GM11168 (cell line): ENCODE data around the gene ZBED2.
"Not testable (repeated sequence)": the region's sequence is repeated elsewhere in the genome, so short reads cannot be mapped to it uniquely, and the experiment has no call there.

ENCODE experiments used
- in situ Hi-C: fragments of 300-500 bp; cut with MboI; formaldehyde crosslinking; loops from one replicate; pipeline ENCODE4 v1.12.0; 2022; ENCODE audit warnings: low sequenced_read_pairs; ENCODE audit not compliant: unreplicated experiment

ZBED2 gene

DNA sequence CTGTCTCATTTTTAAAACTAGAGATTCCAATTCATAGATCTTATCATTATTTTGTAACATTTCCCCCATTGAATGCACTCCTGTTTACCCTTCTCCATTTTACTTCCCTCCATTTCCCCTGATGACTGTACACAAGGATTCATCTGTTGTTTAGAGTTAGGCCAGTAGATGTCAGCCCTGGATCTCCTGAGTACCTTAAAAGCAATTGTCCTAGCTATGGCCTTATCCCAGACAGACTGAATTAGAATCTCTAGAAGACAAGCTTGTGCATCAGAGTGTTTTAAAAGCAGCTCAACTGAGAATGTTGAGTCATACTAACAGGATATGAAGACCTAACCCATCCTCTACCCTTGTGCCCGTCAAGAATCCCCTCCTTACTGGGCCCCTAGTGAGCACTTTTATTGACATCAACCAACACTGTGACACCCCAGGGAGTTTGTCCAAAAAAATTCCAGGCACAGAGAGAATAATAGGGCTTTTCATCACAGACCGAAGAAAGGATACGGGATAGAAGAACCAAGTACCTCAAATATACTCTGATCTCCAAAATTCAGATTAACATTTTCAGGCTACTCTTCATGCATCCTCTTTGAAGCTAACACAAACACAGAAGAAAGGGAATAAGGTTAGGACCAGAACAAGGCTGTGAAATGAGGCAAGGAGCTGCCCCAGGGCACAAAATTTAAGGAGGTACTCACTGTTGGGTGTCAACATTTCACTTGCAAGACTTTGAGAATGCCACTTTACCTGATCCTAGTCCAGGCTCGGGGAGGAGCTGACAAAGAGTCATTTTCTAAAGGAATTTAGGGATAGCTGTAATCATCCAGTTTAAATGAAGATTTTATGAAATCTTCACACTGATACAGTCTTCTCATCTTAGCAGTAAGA lies 17.1 kb downstream of the ZBED2 start:
- in situ Hi-C loops = no loop called here

DNA sequence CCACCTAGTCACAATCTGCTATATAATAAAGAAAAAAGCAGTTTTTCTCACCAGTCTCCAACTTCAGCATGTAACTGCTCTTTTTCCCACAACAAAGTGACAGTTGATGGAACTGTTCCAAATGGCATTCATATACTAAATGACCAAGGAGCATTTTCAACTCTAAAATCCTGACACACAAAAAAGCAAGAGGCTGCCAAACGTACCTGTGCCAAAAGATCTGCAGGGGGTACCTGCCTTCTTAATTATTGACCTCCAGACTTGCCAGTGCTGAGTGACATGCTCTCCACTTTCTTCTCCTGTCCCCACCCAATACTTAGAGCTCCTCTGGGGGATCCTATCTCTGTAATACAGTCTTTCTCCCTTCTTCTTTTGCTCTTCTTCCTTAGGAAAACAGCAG lies 18.0 kb downstream of the ZBED2 start:
- in situ Hi-C loops = no loop called here

DNA sequence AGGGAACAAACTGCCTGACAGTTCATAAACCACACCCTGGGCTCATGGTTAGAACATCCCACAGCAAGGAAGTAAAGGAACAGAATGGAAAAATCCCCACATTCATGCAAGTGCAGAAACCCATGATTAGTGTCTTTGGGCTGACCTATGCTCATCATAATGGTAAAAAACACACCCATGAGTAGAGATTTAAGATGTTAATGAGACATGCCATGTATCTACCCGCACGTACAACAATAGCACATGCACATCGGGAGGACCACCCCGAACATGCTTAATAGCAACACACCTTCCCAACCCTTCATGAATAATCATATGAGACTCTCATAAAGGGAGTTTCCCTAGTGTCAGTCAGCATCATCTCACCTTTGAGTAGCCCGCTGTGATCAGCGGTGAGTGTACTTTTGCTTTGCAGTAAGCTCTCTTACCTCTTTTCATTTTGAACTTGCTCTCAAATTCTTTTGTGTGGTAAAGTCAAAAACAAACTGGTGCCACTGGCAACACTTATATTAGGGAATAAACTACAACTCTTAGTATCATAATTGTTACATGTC lies 23.2 kb downstream of the ZBED2 start:
- in situ Hi-C loops = no loop called here

DNA sequence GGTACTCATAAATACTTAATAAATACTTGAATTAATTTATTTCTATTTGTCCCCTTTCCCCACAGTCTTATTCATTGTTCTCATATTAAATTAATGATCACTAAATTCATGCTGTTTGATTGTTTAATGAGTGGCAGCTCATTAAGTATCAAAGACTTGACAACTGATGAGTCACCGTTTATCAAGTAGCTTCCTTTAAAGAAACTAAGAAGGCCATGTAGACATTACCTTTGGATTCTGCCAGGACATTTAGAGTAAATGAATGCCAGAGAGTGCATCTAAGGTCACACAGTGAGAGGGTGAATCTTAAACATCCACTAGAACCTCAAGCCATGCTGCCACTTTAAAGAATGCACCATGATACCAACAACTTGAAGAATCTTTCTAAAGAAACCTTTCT lies 23.9 kb downstream of the ZBED2 start:
- in situ Hi-C loops = no loop called here

DNA sequence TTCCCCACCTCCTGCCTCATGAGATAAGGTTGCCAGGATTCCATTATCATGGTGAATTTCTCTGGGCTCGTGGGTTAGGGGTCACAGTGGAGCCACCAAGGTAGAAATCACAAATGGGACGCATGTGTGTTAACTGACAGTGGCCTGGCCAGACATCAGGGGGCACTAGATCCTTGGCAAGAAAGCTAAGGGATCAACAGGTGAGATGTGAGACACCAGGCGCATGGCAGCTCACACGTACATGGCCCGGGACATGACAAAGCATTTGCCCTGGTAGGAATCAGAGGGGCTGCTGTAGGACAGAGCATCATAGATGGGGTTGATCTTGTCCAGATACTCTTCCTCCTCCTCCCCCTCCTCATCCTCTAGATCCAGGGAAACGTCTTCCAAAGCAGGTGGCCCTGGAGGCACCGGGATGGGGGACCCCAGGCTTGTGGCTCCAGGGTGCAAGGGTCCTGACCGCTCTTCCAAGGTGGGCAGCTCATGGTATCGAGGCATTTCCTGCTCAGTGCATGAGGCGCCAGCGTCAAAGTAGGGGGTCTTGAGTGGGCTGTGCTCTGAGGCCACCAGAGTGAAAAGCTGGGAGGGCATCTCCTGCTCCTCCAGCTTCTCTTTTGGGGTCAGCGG lies 24.6 kb downstream of the ZBED2 start:
- in situ Hi-C loops = no loop called here

DNA sequence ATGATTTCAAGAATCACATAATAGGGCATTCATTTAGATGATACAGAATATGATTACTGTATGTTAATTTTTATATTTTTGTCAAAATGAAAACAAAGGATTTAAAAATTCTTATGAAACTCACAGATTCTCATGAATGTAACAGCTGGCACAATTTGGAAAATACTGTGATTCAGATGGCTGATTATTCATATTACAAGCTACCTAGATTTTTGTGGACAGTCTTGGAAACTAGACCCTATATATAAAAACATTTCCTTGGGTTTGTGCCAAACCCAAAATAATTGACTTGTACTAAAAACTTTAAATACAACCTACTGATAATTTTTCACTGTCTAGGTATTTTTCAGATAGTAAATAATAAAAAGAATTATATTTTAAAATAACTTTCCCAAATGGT lies 26.2 kb downstream of the ZBED2 start:
- in situ Hi-C loops = no loop called here

DNA sequence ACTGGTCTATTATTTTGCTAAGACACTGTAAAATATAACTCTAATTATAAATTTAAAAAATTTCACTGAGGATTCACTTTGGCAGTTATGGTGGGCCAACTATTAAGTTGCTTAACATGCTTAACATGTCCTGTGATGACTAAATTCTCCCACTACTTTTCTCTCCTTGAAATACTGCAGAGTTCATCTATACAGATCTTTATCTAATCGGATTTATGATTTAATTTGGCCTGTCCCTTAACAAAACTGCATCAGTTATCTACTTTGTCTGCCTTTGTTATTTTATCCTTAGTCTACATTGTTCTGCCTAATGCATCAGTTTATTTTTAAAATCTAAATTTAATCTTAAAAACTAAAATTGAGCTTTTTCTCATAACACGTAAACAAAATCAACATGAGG lies 26.8 kb downstream of the ZBED2 start:
- in situ Hi-C loops = no loop called here

DNA sequence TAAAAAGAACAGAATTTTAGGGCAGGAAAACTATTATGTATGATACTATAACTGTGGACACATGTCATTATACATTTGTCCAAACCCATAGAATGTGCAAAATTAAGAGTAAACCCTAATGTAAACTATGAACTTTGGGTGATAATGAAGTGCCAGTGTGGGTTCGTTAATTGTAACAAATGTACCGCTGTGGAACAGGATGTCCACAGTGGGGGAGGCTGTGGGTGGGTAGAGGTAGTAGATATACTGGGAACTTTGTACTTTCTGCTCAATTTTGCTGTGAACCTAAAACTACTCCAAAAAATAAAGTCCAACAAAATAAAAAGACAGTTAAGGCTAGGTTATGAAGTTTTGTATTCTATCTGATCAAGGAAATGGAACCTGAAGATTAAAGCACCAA lies 28.3 kb downstream of the ZBED2 start:
- in situ Hi-C loops = no loop called here

DNA sequence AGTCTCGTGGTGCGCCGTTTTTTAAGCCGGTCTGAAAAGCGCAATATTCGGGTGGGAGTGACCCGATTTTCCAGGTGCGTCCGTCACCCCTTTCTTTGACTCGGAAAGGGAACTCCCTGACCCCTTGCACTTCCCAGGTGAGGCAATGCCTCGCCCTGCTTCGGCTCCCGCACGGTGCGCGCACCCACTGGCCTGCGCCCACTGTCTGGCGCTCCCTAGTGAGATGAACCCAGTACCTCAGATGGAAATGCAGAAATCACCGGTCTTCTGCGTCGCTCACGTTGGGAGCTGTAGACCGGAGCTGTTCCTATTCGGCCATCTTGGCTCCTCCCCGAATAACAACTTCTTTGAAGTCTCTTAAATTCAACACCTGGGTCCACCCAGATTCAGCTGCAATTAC lies 33.2 kb downstream of the ZBED2 start:
- in situ Hi-C loops = not testable (repeated sequence)

DNA sequence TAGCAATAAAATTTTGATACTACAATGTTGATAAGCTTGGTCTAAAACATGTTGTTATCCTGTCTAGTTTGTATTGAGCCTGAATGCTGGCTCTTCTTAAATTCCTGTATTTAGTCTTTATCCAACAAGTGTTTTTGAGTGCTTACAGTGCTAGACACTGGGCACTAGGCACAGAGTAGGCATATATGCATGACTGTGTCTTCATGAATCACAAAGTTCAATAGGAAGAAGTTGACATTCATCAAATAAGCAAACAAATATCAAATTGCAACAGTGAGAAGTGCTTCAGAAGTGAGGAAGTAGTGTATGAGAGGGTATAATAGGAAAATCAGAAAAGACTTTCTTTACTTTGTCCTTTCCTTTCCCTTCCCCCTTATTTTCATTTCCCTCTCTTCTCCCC lies 46.4 kb downstream of the ZBED2 start:
- in situ Hi-C loops = loop anchor here (25.0 kb wide), 1 partner anchor 1811 kb away; no protein-coding TSS in a partner anchor

DNA sequence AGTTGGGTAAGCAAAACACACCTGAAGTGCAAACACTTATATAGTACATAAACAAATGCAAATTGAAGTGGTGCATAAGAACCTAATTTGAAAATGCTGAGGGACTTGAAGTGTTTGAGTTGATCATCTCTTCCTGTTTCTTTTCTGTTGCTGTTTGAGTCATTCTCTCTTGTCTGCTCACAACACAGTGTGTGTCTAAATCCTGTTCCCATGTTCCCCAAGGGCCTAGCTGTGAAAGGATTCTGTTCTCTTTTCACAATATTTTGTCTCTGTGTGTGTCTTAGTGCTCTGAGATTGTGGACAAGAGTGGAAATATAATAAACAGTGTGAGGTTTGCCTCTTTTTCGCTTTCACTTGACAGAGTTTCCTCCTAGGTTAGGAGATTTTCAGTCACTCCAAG lies 47.1 kb downstream of the ZBED2 start:
- in situ Hi-C loops = loop anchor here (25.0 kb wide), 1 partner anchor 1811 kb away; no protein-coding TSS in a partner anchor

DNA sequence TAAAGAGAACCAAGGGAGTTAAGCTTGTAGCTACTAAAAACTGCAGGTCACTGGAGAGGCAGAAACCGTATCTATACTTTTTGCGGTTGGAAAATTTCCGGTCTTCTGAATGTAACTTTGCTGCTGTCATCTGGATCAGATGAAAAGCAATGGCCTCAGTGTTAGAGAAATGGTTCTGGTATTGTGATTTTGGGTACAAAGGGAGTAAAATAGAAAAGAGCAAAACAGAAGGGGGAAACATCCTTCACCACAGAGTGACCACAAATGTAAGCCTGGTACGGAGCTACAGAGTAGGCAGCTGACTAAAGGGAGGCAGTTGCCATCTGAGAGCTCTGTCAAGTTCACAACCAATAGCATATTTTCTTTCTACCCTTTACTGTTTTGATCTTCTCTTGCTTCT lies 47.5 kb downstream of the ZBED2 start:
- in situ Hi-C loops = loop anchor here (25.0 kb wide), 1 partner anchor 1810 kb away; no protein-coding TSS in a partner anchor

DNA sequence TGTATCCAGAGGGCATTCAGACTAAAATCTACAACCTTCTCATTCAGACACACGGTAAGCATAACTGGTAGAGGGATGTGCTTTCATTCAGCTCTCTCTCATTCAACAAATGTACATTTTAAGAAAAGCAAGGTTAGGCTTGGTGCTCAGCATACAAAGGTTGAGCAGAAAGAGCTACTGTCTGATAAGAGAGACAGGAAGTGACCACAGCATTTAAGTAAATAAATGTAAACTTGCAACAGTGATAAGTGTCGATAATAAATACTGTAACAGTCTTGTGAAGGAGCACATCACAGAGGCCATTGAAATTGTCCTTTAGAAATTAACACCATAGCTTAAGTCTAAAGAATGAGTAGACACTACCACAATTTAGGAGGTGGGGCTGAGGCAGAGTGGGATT lies 49.8 kb downstream of the ZBED2 start:
- in situ Hi-C loops = loop anchor here (25.0 kb wide), 1 partner anchor 1808 kb away; no protein-coding TSS in a partner anchor
